ENCODE measurements around the gene SRRM4.

GRCh38 chr12:119169150-119169549, 187.8 kb downstream of the SRRM4 start:
- TF ChIP-seq CTCF (IDR thresholded peaks at IDR 0.05): no peak
- no peak for TF ChIP-seq POLR2A (IDR thresholded peaks at IDR 0.05)
